Right cardiac atrium (tissue), 5 donors: ENCODE measurements around the gene GBA2. TPM values are rescaled to one million over a fixed set of nuclear protein-coding genes. Genes with fewer than 3 reads are reported as not detected.
A peak's percentile ranks its signal among the peaks of the same experiment; 100 is the strongest.

Experiments
- ATAC-seq, 2 donors: fragments of 200-7000 bp; cut with Tn5 transposase; one replicate each; pipeline versions ENCODE4 v1.8.0 to v1.9.1; 2020; ENCODE audit warnings: moderate library complexity in 2 of 2, mild to moderate bottlenecking in 1 of 2
- DNase-seq, 3 donors: peaks; one replicate each; pipeline ENCODE4 v3.0.0-alpha.2; 2020
- H3K27ac ChIP-seq: one replicate; pipeline ENCODE4 v1.5.1; 2013; ENCODE audit warnings: mild to moderate bottlenecking, low read length, control low read depth, moderate library complexity
- H3K27me3 ChIP-seq: one replicate; pipeline ENCODE4 v1.6.1; 2013; ENCODE audit not compliant: control insufficient read depth, insufficient read depth
- H3K4me1 ChIP-seq: one replicate; pipeline ENCODE4 v1.6.1; 2013; ENCODE audit warnings: low read length; ENCODE audit not compliant: control insufficient read depth, insufficient read depth
- H3K4me3 ChIP-seq: one replicate; pipeline ENCODE4 v1.5.1; 2013; ENCODE audit warnings: low read length, control low read depth
- H3K9me3 ChIP-seq: one replicate; pipeline ENCODE4 v1.6.1; 2013; ENCODE audit warnings: low read length; ENCODE audit not compliant: control insufficient read depth
- WGBS: extraction: QIAGEN DNeasy Blood & Tissue Kit; methylation state at CpG from one replicate; pipeline ENCODE4 v1.1.7; 2013; 5-methylcytosine and 5-hydroxymethylcytosine counted together
- intact Hi-C, 4 donors: fragments of 100-400 bp; cut with DNase I; formaldehyde crosslinking; loops; one replicate each; pipeline versions ENCODE4 v1.11.0 to v1.14.0; 2022 to 2023
- microRNA-seq, 2 donors: library from miRNA; unstranded; fragments of <30 nt; microRNA quantifications; one replicate each; pipeline ENCODE4 v1.2.0, GENCODE V29; 2020 to 2021
- polyA plus RNA-seq: library from polyadenylated mRNA; stranded (reverse); fragments of 200-250 nt; gene quantifications from one replicate; pipeline ENCODE4 v1.2.3, GENCODE V29; 2013
- total RNA-seq, 4 donors: library from RNA; stranded (reverse); fragmentation: NEBNext Ultra II Directional; extraction: Animal tissue kit (Norgen Biotek cat#: 25700); gene quantifications; one replicate each; pipeline ENCODE4 v1.2.1, GENCODE V29; 2021
- donor health status: healthy with polysubstance abuse.
- donor health status: DM: no; HTN: yes; CAD: no.
- donor health status: DM: no; HTN: no; CAD: no.
- donor health status: DM: no; HTN: yes; CAD: no; lungs with severe emphysema.
- donor health status: DM: yes; HTN: yes; CAD: no.

Gene GBA2
- total and polyA plus RNA-seq, 5 donors = 70.3 to 117 (median 93.8) TPM

DNA sequence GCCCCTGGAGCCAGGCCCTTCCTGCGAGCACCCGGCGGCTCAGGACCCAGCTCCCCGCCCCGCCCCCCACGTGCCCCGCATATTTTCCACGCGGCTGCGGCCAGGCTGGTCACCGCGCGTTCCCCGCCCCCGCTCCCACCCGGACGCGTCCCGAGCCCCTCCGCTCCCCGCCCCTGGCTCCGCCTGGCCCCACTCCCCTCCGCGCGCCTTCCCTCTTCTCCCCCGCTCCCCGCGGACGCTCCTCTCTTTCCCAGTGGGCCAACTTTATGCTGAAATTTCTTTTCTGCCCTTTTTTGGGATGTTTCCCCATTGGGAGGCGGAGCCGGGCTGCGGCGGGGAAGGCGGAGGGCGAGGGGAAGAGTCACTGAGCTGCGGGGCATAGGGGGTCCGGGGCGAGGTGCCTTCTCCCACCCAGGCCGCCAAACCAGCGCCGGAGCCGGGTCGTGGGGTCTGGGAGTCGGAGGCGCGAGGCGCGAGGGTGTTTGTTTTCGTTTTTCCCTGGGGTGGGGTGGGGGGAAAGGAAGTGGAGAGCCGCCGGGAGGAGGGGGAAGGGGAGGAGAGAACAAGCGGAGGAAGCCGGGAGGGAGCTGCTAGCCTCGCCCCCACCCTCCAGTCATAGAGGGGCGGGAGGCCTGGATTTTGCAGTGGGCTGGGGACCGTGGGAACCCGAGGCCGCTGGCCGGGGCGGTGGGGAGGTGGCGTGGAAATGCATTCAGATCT, 58.3 kb downstream of the GBA2 start:
- no peaks in the 10 kb centered on the region for H3K9me3 ChIP-seq
- H3K27me3 ChIP-seq = no peaks in the 10 kb centered on the region
- ATAC-seq (peak; percentile 73 to 78), DNase-seq (peak; percentile 83 to 93 (median 93))
- intact Hi-C loops = loop anchor here in 1 of 4 donors (5.0 kb wide), 1 partner anchor 37 kb away; no protein-coding TSS in a partner anchor
- peak overlapping the region; percentile 70 for H3K4me3 ChIP-seq
- WGBS = under 1% methylated on average over 61 of the region's 61 CpGs
- H3K27ac ChIP-seq = peak overlapping the region; percentile 93
- no peaks in the 10 kb centered on the region for H3K4me1 ChIP-seq

DNA sequence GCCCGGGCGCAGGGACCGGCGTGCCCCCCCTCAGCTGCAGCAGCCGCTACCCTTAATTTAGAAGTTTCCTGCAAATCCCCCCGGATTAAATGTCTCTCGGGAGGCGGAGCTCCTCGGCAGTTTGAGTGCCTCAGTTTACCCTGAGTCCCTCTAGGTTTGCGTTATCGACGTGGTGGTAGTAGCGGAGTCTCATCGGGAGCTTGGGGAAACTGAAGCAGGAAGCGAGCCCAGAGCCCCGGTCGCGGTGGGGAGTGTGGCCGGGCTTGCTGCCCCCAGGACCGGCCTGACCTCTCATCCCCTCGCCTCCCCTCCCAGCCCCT, 58.8 kb downstream of the GBA2 start:
- H3K9me3 ChIP-seq = no peaks in the 10 kb centered on the region
- H3K27ac ChIP-seq = peak overlapping the region; percentile 93
- H3K4me3 ChIP-seq = peak overlapping the region; percentile 70
- no peak for DNase-seq
- WGBS = under 1% methylated on average over 21 of the region's 21 CpGs
- ATAC-seq = no peak
- no peaks in the 10 kb centered on the region for H3K27me3 ChIP-seq
- H3K4me1 ChIP-seq = peaks cover under 1% of the 10 kb centered on the region
- intact Hi-C loops = loop anchor here in 1 of 4 donors (5.0 kb wide), 1 partner anchor 37 kb away; no protein-coding TSS in a partner anchor

DNA sequence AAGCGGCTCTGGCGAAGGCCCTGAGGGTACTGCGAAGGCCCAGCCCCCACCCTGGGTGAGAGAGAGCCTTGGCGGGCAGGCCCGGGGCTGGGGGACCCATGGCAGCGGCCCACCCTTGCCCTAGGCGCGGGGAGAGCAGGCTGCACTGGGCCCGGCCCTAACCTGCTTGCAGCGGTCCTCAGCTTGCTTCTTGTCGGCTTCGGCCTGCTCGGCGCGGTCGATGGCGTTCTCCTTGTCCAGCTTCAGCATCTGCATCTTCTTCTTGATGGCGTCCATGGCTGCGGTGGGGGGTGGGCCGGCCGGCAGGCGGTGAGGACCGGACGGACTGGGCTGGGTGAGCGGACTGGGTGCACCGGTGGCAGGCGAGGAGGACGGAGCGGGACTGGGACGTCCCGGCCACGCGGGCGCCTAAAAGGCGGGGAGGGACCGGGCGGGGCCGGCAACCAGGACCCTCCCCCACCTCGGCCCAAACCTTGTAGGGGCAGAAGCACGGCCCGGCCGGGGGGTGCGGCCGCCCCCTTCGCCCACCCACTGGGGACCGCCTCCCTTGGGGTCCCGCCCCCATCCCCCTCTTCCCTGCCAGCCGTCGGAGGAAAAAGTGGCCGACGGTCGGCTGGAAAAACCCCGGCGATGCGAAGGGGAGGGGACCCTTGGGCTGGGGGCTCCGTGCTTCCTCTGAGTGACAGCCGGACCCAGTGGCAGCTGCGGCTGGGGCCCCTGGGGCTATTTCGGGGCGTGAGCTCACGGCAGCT, 59.3 kb downstream of the GBA2 start, which contains the start of gene TPM2:
TSS of gene TPM2 (minus strand) at position 384 of the 752 bp plus-strand sequence. CDS start at position 276, 108 bp downstream.
- Histone ChIP-seq H3K4me3 (peak within 1 kb of the TSS; percentile 70), H3K27ac (peak within 1 kb of the TSS; percentile 93), H3K9me3 (no peaks in the 10 kb centered on the region), H3K4me1 (peaks cover 2% of the 10 kb centered on the region), H3K27me3 (no peaks in the 10 kb centered on the region)
- WGBS = 10% methylated on average over 61 of the region's 61 CpGs
- peak; percentile 81 to 84 for ATAC-seq
- intact Hi-C loops = loop anchor here in 1 of 4 donors (5.0 kb wide), 1 partner anchor 38 kb away; no protein-coding TSS in a partner anchor
- peak; percentile 84 to 93 (median 92) for DNase-seq

DNA sequence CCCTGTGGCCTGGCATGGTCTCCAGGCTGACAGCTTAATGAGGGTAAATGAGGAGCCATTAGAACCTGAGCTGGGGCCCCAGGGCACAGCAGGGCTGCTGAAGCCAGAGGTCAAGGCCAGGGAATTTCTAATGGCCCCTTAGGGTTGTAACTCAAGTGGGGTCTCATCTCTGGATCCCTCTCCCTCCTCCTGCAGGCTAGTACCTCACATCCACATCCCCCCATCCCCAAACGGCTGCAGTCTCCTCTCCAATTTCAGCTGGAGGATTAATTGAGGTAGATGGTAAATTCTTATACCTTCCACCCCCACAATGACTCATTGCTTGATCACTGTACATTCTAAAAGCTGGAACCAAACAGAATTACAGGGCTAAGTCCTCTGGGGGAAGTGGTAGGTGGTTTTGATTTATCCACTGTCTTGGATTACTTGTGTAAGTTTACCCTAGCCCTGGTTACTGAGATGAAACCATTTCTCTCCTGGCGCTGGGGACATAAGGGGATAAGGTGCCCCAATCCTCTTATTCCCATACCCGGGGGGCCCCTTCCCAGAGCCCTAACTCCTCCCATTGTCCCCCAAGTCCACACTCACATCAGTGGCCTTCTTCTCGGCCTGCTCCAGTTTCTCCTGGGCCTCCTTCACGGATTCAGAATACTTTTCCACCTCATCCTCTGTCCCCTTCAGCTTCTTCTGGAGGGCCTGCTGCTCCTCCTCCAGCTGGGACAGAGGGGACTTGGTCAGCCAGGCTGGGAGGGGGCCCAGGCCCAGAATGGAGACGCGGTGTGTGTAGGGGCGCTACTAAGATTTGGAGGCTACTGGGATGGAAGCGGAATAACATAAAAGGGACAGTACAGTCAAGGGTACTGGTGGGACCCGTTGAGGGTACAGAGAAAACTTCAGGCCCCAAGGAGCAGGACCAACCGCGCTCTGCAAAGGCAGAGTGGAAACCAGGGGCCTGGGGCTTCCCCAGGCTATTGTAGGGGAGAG, 60.2 kb downstream of the GBA2 start:
- peaks cover 2% of the 10 kb centered on the region for H3K4me1 ChIP-seq
- intact Hi-C loops = no loop called here
- peak overlapping the region; percentile 77 for H3K27ac ChIP-seq
- peak overlapping the region; percentile 70 for H3K4me3 ChIP-seq
- no peaks in the 10 kb centered on the region for H3K27me3 ChIP-seq
- peak in 1 of 3 donors; percentile 44 for DNase-seq
- WGBS = 41% methylated on average over 12 of the region's 12 CpGs
- no peak for ATAC-seq
- no peaks in the 10 kb centered on the region for H3K9me3 ChIP-seq

DNA sequence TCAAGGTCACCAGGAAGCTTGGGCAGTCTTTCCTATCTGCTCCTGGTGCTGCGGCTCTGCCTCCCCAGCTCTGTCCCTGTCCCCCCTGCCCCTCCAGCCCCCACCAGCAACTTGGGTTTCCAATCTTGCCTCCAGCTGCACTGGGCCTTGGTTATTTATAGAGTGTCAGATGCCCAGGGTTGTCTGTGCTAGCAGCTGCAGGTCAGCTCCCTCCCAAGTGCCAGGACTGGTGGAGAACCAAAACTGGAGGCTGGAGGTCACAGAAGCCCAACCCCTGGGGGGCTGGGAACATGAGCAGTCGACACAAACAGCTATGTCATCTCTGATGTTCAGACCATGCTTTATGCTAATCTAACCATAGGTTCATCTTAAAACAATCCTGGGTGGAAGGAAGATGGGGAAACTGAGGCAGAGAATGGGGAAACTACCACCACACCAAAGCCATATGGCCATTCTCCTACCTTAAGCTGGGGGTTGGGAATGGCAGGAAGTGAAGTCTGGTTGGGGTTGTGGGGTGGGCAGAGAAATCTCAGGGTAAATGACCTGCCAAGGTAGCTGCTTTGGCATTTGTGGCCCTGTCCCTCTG, 61.0 kb downstream of the GBA2 start:
- peak in 1 of 3 donors; percentile 58 for DNase-seq
- Histone ChIP-seq H3K27me3 (no peaks in the 10 kb centered on the region), H3K4me1 (peaks cover 2% of the 10 kb centered on the region), H3K9me3 (no peaks in the 10 kb centered on the region), H3K4me3 (peak overlapping the region; percentile 70), H3K27ac (peak overlapping the region; percentile 76)
- 59% methylated on average over 2 of the region's 2 CpGs for WGBS
- intact Hi-C loops = no loop called here
- no peak for ATAC-seq

DNA sequence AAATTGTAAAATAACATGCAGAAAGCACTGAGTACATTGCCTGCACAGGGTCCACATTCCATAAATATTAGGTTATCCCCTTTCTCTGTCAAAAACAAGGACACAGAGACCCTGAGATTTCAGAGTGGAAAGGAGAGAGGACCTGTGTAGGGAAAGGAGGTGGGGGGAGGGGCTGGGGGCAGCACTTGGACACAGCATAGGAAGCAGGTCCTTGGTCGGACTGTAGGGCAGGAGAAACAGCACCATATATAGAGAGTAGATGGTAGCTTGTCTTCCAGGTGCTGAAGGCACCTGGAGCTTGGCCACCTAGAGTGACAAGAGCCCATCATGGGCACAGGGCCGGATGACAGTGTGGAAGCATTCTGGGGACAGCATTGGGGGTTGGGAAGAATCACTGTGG, 61.7 kb downstream of the GBA2 start:
- peak overlapping the region; percentile 76 for H3K27ac ChIP-seq
- H3K27me3 ChIP-seq = no peaks in the 10 kb centered on the region
- intact Hi-C loops = no loop called here
- 54% methylated on average over 2 of the region's 2 CpGs for WGBS
- no peaks in the 10 kb centered on the region for H3K9me3 ChIP-seq
- peaks cover 2% of the 10 kb centered on the region for H3K4me1 ChIP-seq
- ATAC-seq = no peak
- H3K4me3 ChIP-seq = peak overlapping the region; percentile 70
- DNase-seq = peak in 1 of 3 donors; percentile 14

Small RNA genes within 50 kb of the gene (microRNA-seq; reads per million reads assigned to microRNA genes)
- gene MIR6852 (0 to 0.42 reads per million in 2 donors), gene MIR6853 (0 to 0.42 reads per million in 2 donors)

Other genes with a start within 250 kb of the GBA2 start
- gene TESK1, start 144.0 kb downstream of the GBA2 start, total RNA-seq = 10 to 100 TPM; 25.0 to 35.3 (median 27.4) TPM
- 30.5 TPM for gene TESK1, start 144.0 kb downstream of the GBA2 start, polyA plus RNA-seq
- gene CD72, start 130.8 kb downstream of the GBA2 start, total RNA-seq = under 1 TPM; 0.58 to 0.68 (median 0.60) TPM
- 0.66 TPM for gene CD72, start 130.8 kb downstream of the GBA2 start, polyA plus RNA-seq
- 1 to 10 TPM in 1 of 4 donors, under 1 TPM in 1, not detected in 2; 0.26 to 1.5 TPM for gene SIT1, start 98.3 kb downstream of the GBA2 start, total RNA-seq
- gene SIT1, start 98.3 kb downstream of the GBA2 start, polyA plus RNA-seq = 0.14 TPM
- over 10,000 TPM; 19,654 to 22,919 (median 21,195) TPM for gene RMRP, start 91.2 kb downstream of the GBA2 start, total RNA-seq
- gene RMRP, start 91.2 kb downstream of the GBA2 start, polyA plus RNA-seq = 218 TPM
- gene CCDC107, start 90.9 kb downstream of the GBA2 start, total RNA-seq = 10 to 100 TPM; 54.7 to 61.6 (median 60.1) TPM
- gene CCDC107, start 90.9 kb downstream of the GBA2 start, polyA plus RNA-seq = 75.0 TPM
- under 1 TPM in 3 of 4 donors, not detected in 1; 0.29 to 0.50 (median 0.34) TPM for gene ARHGEF39, start 84.0 kb downstream of the GBA2 start, total RNA-seq
- gene ARHGEF39, start 84.0 kb downstream of the GBA2 start, polyA plus RNA-seq = 0.52 TPM
- 1 to 10 TPM in 3 of 4 donors, not detected in 1; 1.0 to 1.2 (median 1.1) TPM for gene CA9, start 75.3 kb downstream of the GBA2 start, total RNA-seq
- 1.4 TPM for gene CA9, start 75.3 kb downstream of the GBA2 start, polyA plus RNA-seq
- 100 to 1,000 TPM; 573 to 840 (median 738) TPM for gene TPM2, start 59.3 kb downstream of the GBA2 start, total RNA-seq
- gene TPM2, start 59.3 kb downstream of the GBA2 start, polyA plus RNA-seq = 2,123 TPM
- gene TLN1, start 17.0 kb downstream of the GBA2 start, total RNA-seq = 100 to 1,000 TPM; 263 to 375 (median 298) TPM
- 171 TPM for gene TLN1, start 17.0 kb downstream of the GBA2 start, polyA plus RNA-seq
- 10 to 100 TPM; 24.5 to 35.4 (median 25.7) TPM for gene CREB3, start 16.6 kb downstream of the GBA2 start, total RNA-seq
- gene CREB3, start 16.6 kb downstream of the GBA2 start, polyA plus RNA-seq = 29.6 TPM
- 10 to 100 TPM; 25.7 to 35.0 (median 30.4) TPM for gene RGP1, start 59 bp upstream of the GBA2 start, total RNA-seq
- 17.7 TPM for gene RGP1, start 59 bp upstream of the GBA2 start, polyA plus RNA-seq
- not detected for gene MSMP, start 5.0 kb upstream of the GBA2 start, total RNA-seq
- 0.27 TPM for gene MSMP, start 5.0 kb upstream of the GBA2 start, polyA plus RNA-seq
- gene NPR2, start 42.4 kb upstream of the GBA2 start, total RNA-seq = 10 to 100 TPM; 21.3 to 29.9 (median 26.3) TPM
- gene NPR2, start 42.4 kb upstream of the GBA2 start, polyA plus RNA-seq = 24.7 TPM
- gene SPAG8, start 63.0 kb upstream of the GBA2 start, total RNA-seq = 1 to 10 TPM; 2.6 to 6.0 (median 4.9) TPM
- gene SPAG8, start 63.0 kb upstream of the GBA2 start, polyA plus RNA-seq = 5.4 TPM
- 10 to 100 TPM; 56.7 to 60.7 (median 59.0) TPM for gene HINT2, start 65.8 kb upstream of the GBA2 start, total RNA-seq
- 108 TPM for gene HINT2, start 65.8 kb upstream of the GBA2 start, polyA plus RNA-seq
- gene FAM221B, start 79.5 kb upstream of the GBA2 start, total RNA-seq = not detected
- gene FAM221B, start 79.5 kb upstream of the GBA2 start, polyA plus RNA-seq = not detected
- gene TMEM8B, start 80.0 kb upstream of the GBA2 start, total RNA-seq = 10 to 100 TPM; 19.5 to 21.3 (median 21.0) TPM
- gene TMEM8B, start 80.0 kb upstream of the GBA2 start, polyA plus RNA-seq = 12.7 TPM
- not detected for gene OR13J1, start 121.2 kb upstream of the GBA2 start, total RNA-seq
- not detected for gene OR13J1, start 121.2 kb upstream of the GBA2 start, polyA plus RNA-seq
- gene HRCT1, start 157.0 kb upstream of the GBA2 start, total RNA-seq = 1 to 10 TPM; 2.0 to 5.9 (median 5.1) TPM
- 3.3 TPM for gene HRCT1, start 157.0 kb upstream of the GBA2 start, polyA plus RNA-seq
- 1 to 10 TPM; 3.7 to 8.0 (median 5.8) TPM for gene SPAAR, start 160.3 kb upstream of the GBA2 start, total RNA-seq
- 8.7 TPM for gene SPAAR, start 160.3 kb upstream of the GBA2 start, polyA plus RNA-seq
- not detected for gene OR2S2, start 208.9 kb upstream of the GBA2 start, total RNA-seq
- not detected for gene OR2S2, start 208.9 kb upstream of the GBA2 start, polyA plus RNA-seq